HCT116 (cell line): ENCODE results near the gene DMD. TPM values are rescaled to one million over a fixed set of nuclear protein-coding genes. Genes with fewer than 3 reads are reported as not detected.

Source experiments
- ATAC-seq: fragments of 200-7000 bp; cut with Tn5 transposase; 2 replicates; pipeline ENCODE4 v1.9.1; 2020; ENCODE audit warnings: mild to moderate bottlenecking, moderate library complexity
- BruUV-seq: library from RNA; stranded (reverse); fragments of 400-500 nt; replicated peaks from 2 replicates; lab custom pipeline; 2021; lab: Mats Ljungman, UMichigan
- CTCF ChIA-PET: fragments of 300-600 bp; sonication (Branson Sonifier 250); formaldehyde crosslinking; loops from one replicate; lab custom pipeline; 2021; ENCODE audit warnings: antibody characterized with exemption; lab: Charles Lee
- POLR2A ChIA-PET: fragments of 300-600, 350-600 bp; sonication (Branson Sonifier 250); formaldehyde crosslinking; loops from one replicate; lab custom pipeline; 2021; ENCODE audit warnings: antibody characterized with exemption; lab: Charles Lee
- RAD21 ChIA-PET, 2 experiments: fragments of 300-600 bp; sonication (Branson Sonifier 250); formaldehyde crosslinking; loops; one replicate each; lab custom pipeline; 2023; ENCODE audit warnings: low total read pairs in 2 of 2; ENCODE audit not compliant: uncharacterized antibody in 2 of 2, unreplicated experiment in 2 of 2, low non-redundant PET in 1 of 2; lab: Charles Lee
- DNase-seq: peaks from one replicate; pipeline ENCODE4 v3.0.0-alpha.2; 2010; ENCODE audit warnings: low read depth, low spot score
- H2AFZ ChIP-seq: fragments of 200-600 bp; shearing (Covaris generic), sonication (generic); 2 replicates; pipeline ENCODE4 v1.6.1; 2017; ENCODE audit warnings: low read depth, mixed run types, mixed read lengths, antibody characterized with exemption, low read length; ENCODE audit not compliant: poor library complexity, severe bottlenecking
- H3K27ac ChIP-seq: 2 replicates; pipeline ENCODE4 v1.5.1; 2012; ENCODE audit warnings: low read depth, low read length
- H3K27me3 ChIP-seq: fragments of 200-600 bp; sonication (generic); 2 replicates; pipeline ENCODE4 v1.6.1; 2016; ENCODE audit warnings: mixed run types, low read length, mixed read lengths; ENCODE audit not compliant: insufficient read depth
- H3K36me3 ChIP-seq, 2 experiments: fragments of 200-500 bp in 1 of 2; fragments of 200-600 bp in 1 of 2; sonication (Bioruptor generic) in 1 of 2; sonication (generic) in 1 of 2; 2 replicates each; pipeline versions ENCODE4 v1.5.1 to v1.6.1; 2014 to 2016; ENCODE audit warnings: low read length in 2 of 2, inconsistent platforms in 1 of 2, mixed read lengths in 1 of 2, mixed run types in 1 of 2; ENCODE audit not compliant: insufficient read depth in 2 of 2, control insufficient read depth in 1 of 2
- H3K4me1 ChIP-seq, 2 experiments: fragments of 200-600 bp in 1 of 2; sonication (generic) in 1 of 2; 2 replicates each; pipeline versions ENCODE4 v1.5.1 to v1.6.1; 2012 to 2017; ENCODE audit warnings: low read length in 2 of 2, inconsistent platforms in 1 of 2, mild to moderate bottlenecking in 1 of 2, mixed read lengths in 1 of 2, mixed run types in 1 of 2, moderate library complexity in 1 of 2; ENCODE audit not compliant: insufficient read depth in 2 of 2, control insufficient read depth in 1 of 2
- H3K4me2 ChIP-seq: fragments of 200-600 bp; sonication (generic); 2 replicates; pipeline ENCODE4 v1.6.1; 2017; ENCODE audit warnings: mixed run types, low read length, mixed read lengths
- H3K4me3 ChIP-seq, 2 experiments: fragments of 200-600 bp in 1 of 2; sonication (generic) in 1 of 2; replicated peaks in 1 of 2; 2 replicates each; pipeline ENCODE4 v1.5.1; 2011 to 2016; ENCODE audit warnings: low read length in 2 of 2, control low read depth in 1 of 2, low read depth in 1 of 2, mild to moderate bottlenecking in 1 of 2, mixed read lengths in 1 of 2, mixed run types in 1 of 2
- H3K79me2 ChIP-seq: fragments of 200-600 bp; sonication (generic); 2 replicates; pipeline ENCODE4 v1.6.1; 2017; ENCODE audit warnings: mild to moderate bottlenecking, mixed run types, low read length, moderate library complexity, mixed read lengths; ENCODE audit not compliant: insufficient read depth
- H3K9ac ChIP-seq: fragments of 200-600 bp; sonication (generic); 2 replicates; pipeline ENCODE4 v1.6.1; 2016; ENCODE audit warnings: low read length, mixed read lengths
- H3K9me2 ChIP-seq: fragments of 200-600 bp; sonication (generic), shearing (Covaris generic); 2 replicates; pipeline ENCODE4 v1.6.1; 2017; ENCODE audit warnings: mixed run types, mild to moderate bottlenecking, moderate library complexity; ENCODE audit not compliant: insufficient read depth
- H3K9me3 ChIP-seq, 2 experiments: fragments of 200-500 bp in 1 of 2; fragments of 200-600 bp in 1 of 2; sonication (Bioruptor generic) in 1 of 2; sonication (generic) in 1 of 2; 2 replicates each; pipeline ENCODE4 v1.6.1; 2014 to 2017; ENCODE audit warnings: low read length in 2 of 2, mixed read lengths in 2 of 2, inconsistent platforms in 1 of 2, low read depth in 1 of 2, mild to moderate bottlenecking in 1 of 2, mixed run types in 1 of 2, moderate library complexity in 1 of 2; ENCODE audit not compliant: control insufficient read depth in 1 of 2, insufficient read depth in 1 of 2
- H4K20me1 ChIP-seq: fragments of 200-600 bp; sonication (generic), shearing (Covaris generic); 2 replicates; pipeline ENCODE4 v1.6.1; 2017; ENCODE audit warnings: mixed run types, mild to moderate bottlenecking, moderate library complexity; ENCODE audit not compliant: insufficient read depth
- ATF3 ChIP-seq: IDR thresholded peaks from 2 replicates; pipeline ENCODE4 v1.6.1; 2012
- CBX3 ChIP-seq: IDR thresholded peaks from 2 replicates; pipeline ENCODE4 v1.6.1; 2012; ENCODE audit warnings: low read depth
- CEBPB ChIP-seq: IDR thresholded peaks from 2 replicates; pipeline ENCODE4 v1.6.1; 2012; ENCODE audit warnings: low read depth
- CTCF ChIP-seq, 3 experiments: fragments of 200-600 bp in 1 of 3; sonication (generic) in 1 of 3; IDR thresholded peaks in 2 of 3; conservative IDR thresholded peaks in 1 of 3; 2 replicates each; pipeline ENCODE4 v1.5.1; 2012 to 2017; ENCODE audit warnings: low read depth in 2 of 3, low read length in 2 of 3, antibody characterized with exemption in 1 of 3, borderline replicate concordance in 1 of 3, control low read depth in 1 of 3, mild to moderate bottlenecking in 1 of 3, mixed read lengths in 1 of 3, mixed run types in 1 of 3, moderate library complexity in 1 of 3; ENCODE audit not compliant: insufficient read depth in 1 of 3
- EZH2 ChIP-seq: fragments of 200-600 bp; sonication (generic); IDR thresholded peaks from 2 replicates; pipeline ENCODE4 v1.6.1; 2017; ENCODE audit warnings: antibody characterized with exemption, mixed run types
- EZH2phosphoT487 ChIP-seq: fragments of 200-600 bp; IDR thresholded peaks from 2 replicates; pipeline ENCODE4 v1.6.1; 2018; ENCODE audit warnings: antibody characterized with exemption, borderline replicate concordance
- REST ChIP-seq: IDR thresholded peaks from 2 replicates; pipeline ENCODE4 v1.6.1; 2012; ENCODE audit warnings: low read depth
- SP1 ChIP-seq: IDR thresholded peaks from 2 replicates; pipeline ENCODE4 v1.6.1; 2012; ENCODE audit warnings: low read depth
- TCF7L2 ChIP-seq: IDR thresholded peaks from 2 replicates; pipeline ENCODE4 v1.7.0; 2011; ENCODE audit warnings: borderline replicate concordance, inconsistent platforms; ENCODE audit not compliant: insufficient read depth, insufficient read length; ENCODE audit errors: extremely low read depth
- YY1 ChIP-seq: IDR thresholded peaks from 2 replicates; pipeline ENCODE4 v1.6.1; 2011; ENCODE audit warnings: low read length, low read depth, moderate library complexity, mild to moderate bottlenecking; ENCODE audit not compliant: insufficient replicate concordance; ENCODE audit errors: extremely low read depth
- ZBTB33 ChIP-seq: IDR thresholded peaks from 2 replicates; pipeline ENCODE4 v1.6.1; 2011; ENCODE audit warnings: mild to moderate bottlenecking, low read length, moderate library complexity; ENCODE audit not compliant: insufficient replicate concordance; ENCODE audit errors: extremely low read depth
- ZFX ChIP-seq: fragments of 450-650 bp; IDR thresholded peaks from 2 replicates; pipeline ENCODE4 v1.6.1; 2017
- ZNF274 ChIP-seq: fragments of 200-500 bp; sonication (Bioruptor generic); IDR thresholded peaks from 2 replicates; pipeline ENCODE4 v1.6.1; 2014; ENCODE audit warnings: mild to moderate bottlenecking, low read depth, low read length, inconsistent platforms
- intact Hi-C: fragments of 100-400 bp; cut with micrococcal nuclease; formaldehyde crosslinking; loops from 2 replicates; pipeline ENCODE4 v1.10.0; 2022
- total RNA-seq: library from RNA; stranded (reverse); gene quantifications from one replicate; pipeline ENCODE4 v1.2.1, GENCODE V29; 2021; ENCODE audit not compliant: unreplicated experiment

The DMD gene
- total RNA-seq, 1 experiment from 2014 or later, result 0.05 TPM

- no peaks in the 10 kb centered on the region for H3K9me2 ChIP-seq
- POLR2A ChIA-PET, result no interaction called here
- H3K36me3 ChIP-seq, result no peaks in the 10 kb centered on the region
- no peaks in the 10 kb centered on the region for H3K9me3 ChIP-seq
- no peak for ATAC-seq
- H3K4me1 ChIP-seq, result no peaks in the 10 kb centered on the region
- CTCF ChIA-PET, result no interaction called here
- H3K4me3 ChIP-seq, result no peak overlapping the region
- intact Hi-C loops, result no loop called here
- no peak overlapping the region for H3K27ac ChIP-seq
- H4K20me1 ChIP-seq, result no peaks in the 10 kb centered on the region
- H3K79me2 ChIP-seq, result no peaks in the 10 kb centered on the region
- no TSS peak for BruUV-seq
- no peak for DNase-seq
- no peaks in the 10 kb centered on the region for H3K27me3 ChIP-seq
- no peak overlapping the region for H3K4me2 ChIP-seq
- no peak for TF ChIP-seq EZH2
- TF ChIP-seq ZFX, result no peak
- no peak for TF ChIP-seq EZH2phosphoT487
- no peak for TF ChIP-seq ZBTB33
- no peak for TF ChIP-seq ATF3
- TF ChIP-seq SP1, result no peak
- RAD21 ChIA-PET, result no interaction called here
- no peak overlapping the region for H2AFZ ChIP-seq
- H3K9ac ChIP-seq, result no peak overlapping the region
Observed at GRCh38 chrX:33218819-33219218, 7.5 kb upstream of the DMD start.

GRCh38 chrX:33210156-33210555, 1.2 kb downstream of the DMD start:
- H3K36me3 ChIP-seq, result no peaks in the 10 kb centered on the region
- CTCF ChIA-PET, result no interaction called here
- ATAC-seq (no peak), DNase-seq (no peak)
- POLR2A ChIA-PET, result no interaction called here
- no peaks in the 10 kb centered on the region for H3K4me1 ChIP-seq
- RAD21 ChIA-PET, result no interaction called here
- H2AFZ ChIP-seq, result no peak overlapping the region
- no peak overlapping the region for H3K4me2 ChIP-seq
- H3K4me3 ChIP-seq, result no peak overlapping the region
- H3K9me3 ChIP-seq, result 0 out of 4 replicates have a peak, but pooled peaks cover 0 to 3% of the 10 kb centered on the region in 2 experiments
- intact Hi-C loops, result no loop called here
- no peaks in the 10 kb centered on the region for H3K27me3 ChIP-seq
- no peak overlapping the region for H3K9ac ChIP-seq
- no TSS peak for BruUV-seq
- H3K9me2 ChIP-seq, result no peaks in the 10 kb centered on the region
- no peaks in the 10 kb centered on the region for H3K79me2 ChIP-seq
- no peaks in the 10 kb centered on the region for H4K20me1 ChIP-seq
- no peak overlapping the region for H3K27ac ChIP-seq
- TF ChIP-seq CEBPB (no peak), TCF7L2 (no peak), REST (no peak), ZNF274 (no peak), CTCF (IDR thresholded peaks at IDR 0.05 in 2 of 3, conservative IDR thresholded peaks at IDR 0.05 in 1 of 3; ENCODE audit: borderline replicate concordance in 1 of 3, insufficient read depth in 1 of 3, low read depth in 2 of 3, low read length in 2 of 3) (no peak), CBX3 (no peak), YY1 (no peak)
